ENCODE data around the gene PLVAP.

PLVAP gene

GRCh38 chr19:17406046-17406886 lies 29.1 kb upstream of the PLVAP start:
- DNase-seq (ENCODE audit: low spot score), result no peak
- peak overlapping the region; percentile 64 to 83 for H3K27ac ChIP-seq
- H3K4me3 ChIP-seq, result peak overlapping the region; percentile 60
- TF ChIP-seq, protein P1, sequence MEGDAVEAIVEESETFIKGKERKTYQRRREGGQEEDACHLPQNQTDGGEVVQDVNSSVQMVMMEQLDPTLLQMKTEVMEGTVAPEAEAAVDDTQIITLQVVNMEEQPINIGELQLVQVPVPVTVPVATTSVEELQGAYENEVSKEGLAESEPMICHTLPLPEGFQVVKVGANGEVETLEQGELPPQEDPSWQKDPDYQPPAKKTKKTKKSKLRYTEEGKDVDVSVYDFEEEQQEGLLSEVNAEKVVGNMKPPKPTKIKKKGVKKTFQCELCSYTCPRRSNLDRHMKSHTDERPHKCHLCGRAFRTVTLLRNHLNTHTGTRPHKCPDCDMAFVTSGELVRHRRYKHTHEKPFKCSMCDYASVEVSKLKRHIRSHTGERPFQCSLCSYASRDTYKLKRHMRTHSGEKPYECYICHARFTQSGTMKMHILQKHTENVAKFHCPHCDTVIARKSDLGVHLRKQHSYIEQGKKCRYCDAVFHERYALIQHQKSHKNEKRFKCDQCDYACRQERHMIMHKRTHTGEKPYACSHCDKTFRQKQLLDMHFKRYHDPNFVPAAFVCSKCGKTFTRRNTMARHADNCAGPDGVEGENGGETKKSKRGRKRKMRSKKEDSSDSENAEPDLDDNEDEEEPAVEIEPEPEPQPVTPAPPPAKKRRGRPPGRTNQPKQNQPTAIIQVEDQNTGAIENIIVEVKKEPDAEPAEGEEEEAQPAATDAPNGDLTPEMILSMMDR (IDR thresholded peaks at IDR 0.05), result no peak

- peak within 1 kb of the TSS; percentile 60 for H3K4me3 ChIP-seq
- H3K27ac ChIP-seq, result peak within 1 kb of the TSS; percentile 64 to 83
- DNase-seq (ENCODE audit: low spot score), result no peak
- TF ChIP-seq, protein P1 (IDR thresholded peaks at IDR 0.05), result no peak
These were observed 28.3 kb upstream of the PLVAP start, which contains the start of gene BST2 for GRCh38 chr19:17405250-17406045. BST2 (minus strand) TSS chr19:17405630; CDS start chr19:17405575, 55 bp downstream.

DNA sequence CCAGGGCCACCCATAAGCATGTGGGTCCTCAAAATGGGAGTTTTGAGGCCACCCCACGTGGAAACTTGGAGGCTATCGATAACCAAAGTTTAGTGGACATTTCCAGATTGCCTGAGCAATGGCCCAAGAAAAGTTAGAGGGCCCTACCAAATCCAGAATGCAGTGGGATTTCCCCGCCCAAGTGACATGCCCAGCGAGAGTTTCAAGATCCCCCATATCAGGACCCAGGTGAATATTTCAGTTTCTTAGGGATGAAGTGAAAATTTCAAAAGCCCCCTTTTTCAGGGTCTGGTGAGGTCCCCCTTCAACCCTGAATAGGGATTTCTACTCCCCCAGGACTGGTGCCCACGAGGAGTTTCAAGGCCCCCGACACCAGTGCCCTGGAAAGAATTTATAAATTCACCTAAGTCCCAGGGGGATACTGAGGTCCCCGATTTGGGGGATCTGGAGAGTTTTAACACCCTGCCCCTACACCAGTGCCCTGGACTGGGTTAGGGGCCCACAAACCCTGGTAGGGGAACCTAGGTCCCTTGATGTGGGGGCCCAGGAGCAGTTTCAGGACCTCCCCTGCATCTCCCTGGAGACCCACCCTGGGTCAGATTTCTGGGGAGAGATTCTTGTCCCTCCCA lies 27.6 kb upstream of the PLVAP start:
- no peak for DNase-seq (ENCODE audit: low spot score)
- TF ChIP-seq, protein P1 (IDR thresholded peaks at IDR 0.05), result no peak
- Histone ChIP-seq H3K4me3 (peak overlapping the region; percentile 60), H3K27ac (peak overlapping the region; percentile 10 to 83)

- no peak for DNase-seq (ENCODE audit: low spot score)
- TF ChIP-seq, protein P1 (IDR thresholded peaks at IDR 0.05), result no peak
- Histone ChIP-seq H3K27ac (peak overlapping the region in 1 of 2 donors; percentile 1), H3K4me3 (peak overlapping the region; percentile 60)
These were observed 26.9 kb upstream of the PLVAP start for GRCh38 chr19:17404015-17404414.

DNA sequence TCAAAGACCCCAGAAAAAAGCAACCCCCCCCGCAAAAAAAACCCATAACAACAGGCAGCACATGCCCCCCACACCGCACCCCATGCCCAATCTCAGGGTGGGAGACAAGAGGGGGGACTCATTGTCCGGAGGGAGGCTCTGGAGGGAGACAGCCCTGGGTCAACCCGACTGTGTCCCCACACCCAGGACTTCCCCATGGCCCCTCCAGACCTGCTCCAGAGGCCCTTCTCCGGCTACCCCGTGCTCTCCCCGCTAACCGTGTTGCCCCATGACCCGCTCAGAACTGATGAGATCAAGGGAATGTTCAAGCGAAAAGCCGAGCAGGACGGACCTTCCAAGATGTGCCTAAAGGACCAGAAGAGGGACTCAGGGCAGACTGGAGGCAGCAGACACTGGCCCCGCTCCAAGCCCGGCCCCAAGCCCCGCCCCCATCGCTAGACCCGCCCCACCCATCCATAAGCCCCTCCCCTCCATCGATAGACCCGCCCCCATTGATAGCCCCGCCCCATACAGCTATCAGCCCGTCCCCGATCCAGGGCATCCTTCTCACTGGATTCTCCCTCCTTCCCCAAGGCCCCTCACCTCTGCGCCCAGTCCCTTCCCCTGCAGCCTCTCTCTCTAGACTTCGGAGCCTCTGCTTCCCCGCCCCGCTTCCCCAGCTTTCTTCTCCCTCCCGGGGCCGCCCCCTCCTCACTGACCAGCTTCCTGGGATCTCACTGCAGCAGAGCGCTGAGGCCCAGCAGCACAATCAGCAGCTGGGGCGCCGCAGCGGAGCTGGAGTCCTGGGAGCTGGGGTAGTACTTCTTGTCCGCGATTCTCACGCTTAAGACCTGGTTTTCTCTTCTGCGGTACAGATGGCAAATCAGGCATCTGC lies 26.1 kb upstream of the PLVAP start:
- DNase-seq (ENCODE audit: low spot score), result no peak
- TF ChIP-seq, protein P1 (IDR thresholded peaks at IDR 0.05), result no peak
- no peak overlapping the region for H3K27ac ChIP-seq
- H3K4me3 ChIP-seq, result peak overlapping the region; percentile 60

DNA sequence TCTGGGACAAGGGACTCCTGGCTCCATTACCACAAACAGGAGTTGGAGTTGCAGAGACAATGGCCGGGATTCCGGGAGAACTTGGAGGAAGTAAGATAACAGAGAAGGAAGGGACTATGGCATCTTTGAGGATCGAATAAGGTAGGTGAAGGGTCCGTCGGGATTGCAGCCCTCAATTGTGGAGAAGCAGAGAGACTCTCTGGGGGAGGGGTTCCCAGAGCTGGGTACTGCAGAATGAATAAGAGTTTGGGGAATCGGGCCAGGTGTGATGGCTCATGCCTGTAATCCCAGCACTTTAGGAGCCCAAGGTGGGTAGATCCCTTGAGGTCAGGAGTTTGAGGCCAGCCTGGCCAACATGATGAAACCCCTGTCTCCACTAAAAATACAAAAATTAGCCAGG lies 24.5 kb upstream of the PLVAP start:
- Histone ChIP-seq H3K4me3 (no peak overlapping the region), H3K27ac (no peak overlapping the region)
- DNase-seq (ENCODE audit: low spot score), result no peak
- TF ChIP-seq, protein P1 (IDR thresholded peaks at IDR 0.05), result no peak

Data from coronary artery (tissue), 2 donors.